DMS153 (cell line): ENCODE results near the gene TOMT.

Source experiments
- DNase-seq: peaks from one replicate; lab custom pipeline; 2025; lab: John Stamatoyannopoulos, UW

TOMT gene

DNA sequence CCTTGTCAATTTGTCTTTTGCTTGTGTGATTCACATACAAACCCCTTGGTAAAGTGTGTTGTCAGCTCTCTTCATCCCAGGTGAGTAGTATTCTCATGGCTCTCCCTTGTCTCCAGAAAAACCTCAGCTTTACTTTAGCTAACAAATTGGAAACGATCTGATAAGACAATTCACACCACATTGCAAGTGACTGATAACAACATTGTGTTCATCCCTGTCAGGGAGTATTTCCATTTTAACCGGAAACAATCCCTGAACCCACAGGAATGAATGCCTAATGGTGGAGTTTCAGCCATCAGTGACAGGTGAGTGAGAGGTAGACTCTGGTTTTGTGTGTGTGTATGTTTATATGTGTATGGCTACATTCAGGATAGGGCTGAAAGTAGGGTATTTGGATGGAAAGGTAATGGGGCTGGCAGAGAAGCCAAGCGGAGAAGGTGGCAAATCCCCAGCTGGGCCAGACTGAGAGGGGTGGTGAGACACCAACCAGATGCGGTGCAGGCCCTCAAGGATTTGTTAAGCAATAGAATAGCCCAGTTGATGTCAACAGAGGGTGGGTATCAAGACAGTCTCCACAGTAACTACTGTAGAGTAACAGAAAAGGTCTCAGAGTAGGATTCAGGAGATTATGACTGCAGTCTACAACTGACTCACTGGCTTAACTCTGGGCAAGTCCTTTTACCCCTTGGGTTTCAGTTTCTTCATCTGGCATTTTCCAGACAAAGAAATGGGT is 17.5 kb upstream of the TOMT start:
- no peak for DNase-seq

DNA sequence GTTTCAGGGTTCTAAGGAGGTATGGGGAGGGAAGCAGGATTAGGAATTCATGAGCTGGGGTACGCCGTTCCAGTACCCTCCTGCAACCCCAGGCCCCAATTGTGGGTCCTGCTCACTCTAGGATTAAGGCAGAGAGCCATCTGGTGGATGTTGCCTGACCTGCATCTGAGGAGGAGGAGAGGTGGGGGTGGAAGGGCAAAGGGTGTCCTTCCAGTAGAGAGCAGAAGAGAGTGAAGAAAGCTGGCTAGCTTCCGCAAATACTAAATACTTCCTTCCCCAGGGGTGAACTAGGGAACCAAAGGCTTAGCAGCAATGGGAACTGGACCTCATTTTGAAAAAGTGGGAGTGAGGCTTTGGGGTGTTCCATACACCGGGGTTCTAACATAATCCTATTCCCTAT is 14.4 kb upstream of the TOMT start:
- DNase-seq, result no peak

DNA sequence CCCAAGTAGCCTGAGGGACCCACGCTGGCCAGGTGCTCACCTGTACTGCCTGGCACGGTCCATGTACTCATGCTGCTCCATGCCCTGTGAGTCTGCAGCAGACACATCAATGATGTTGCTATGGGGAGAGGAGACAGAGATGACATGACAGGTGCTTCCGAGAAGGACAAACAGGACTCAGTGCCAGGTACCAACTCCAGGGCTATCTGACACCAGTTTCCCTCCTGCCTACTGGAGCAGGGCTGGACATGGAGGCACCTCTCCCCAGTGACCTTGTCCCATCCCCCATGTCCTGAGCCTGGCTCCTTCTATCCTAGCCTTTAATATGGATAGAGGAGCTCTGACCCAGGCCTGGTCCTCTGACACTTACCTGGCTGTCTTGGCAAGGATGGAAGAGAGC is 7.0 kb upstream of the TOMT start:
- no peak for DNase-seq

DNA sequence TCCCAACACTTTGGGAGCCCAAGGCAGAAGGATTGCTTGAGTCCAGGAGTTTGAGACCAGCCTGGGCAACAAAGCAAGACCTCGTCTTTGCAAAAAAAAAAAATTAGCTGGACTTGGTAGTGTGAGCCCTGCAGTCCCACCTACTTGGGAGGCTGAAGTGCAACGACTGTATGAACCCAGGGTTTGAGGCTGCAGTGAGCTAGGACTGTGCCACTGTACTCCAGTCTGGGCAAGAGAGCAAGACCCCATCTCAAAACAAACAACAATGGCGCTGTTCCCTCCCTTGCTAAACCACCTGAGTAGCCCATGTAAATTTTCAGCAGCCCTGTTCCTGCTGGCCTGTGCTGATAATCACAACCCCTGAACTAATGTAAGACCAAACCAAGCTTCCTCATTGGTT is 5.7 kb upstream of the TOMT start:
- no peak for DNase-seq

DNA sequence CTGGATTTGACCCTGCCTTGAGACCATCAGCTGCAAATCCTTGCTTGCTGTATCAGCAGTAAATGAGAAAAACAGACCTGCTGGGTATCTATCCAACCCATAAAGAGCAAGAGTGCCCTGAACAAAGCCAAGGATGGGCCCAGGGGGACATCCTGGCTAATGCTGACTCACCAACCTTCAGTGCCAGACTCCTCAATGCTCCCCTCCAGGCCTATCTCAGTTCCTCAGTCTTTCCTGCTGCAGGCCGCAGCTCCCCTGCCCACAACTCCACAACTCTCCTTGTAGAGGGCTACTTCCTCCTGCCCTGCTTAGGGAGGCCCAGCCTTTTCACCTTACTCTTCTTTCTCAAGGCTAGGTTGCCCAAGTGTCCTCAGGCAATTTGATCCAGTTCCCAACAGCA is 5.3 kb upstream of the TOMT start:
- no peak for DNase-seq

DNA sequence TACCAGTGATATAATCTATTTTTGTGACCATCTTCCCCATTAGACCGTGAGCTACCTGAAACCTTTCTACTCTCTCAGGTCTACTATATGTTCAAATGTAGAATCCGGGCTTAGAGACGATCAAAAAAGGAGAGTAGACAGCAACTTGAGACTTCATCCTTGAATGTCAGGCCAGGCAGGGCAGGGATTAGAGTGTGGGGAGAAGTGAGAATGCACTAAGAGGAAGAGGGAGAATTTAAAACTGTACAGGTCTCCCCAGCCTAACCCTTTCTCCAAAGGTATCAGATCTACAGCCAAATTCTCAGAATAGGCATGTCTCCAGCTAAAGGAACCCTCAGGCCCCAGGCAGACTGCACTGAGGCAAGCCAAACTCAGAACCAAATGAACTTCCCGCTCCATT is 3.6 kb upstream of the TOMT start:
- no peak for DNase-seq

- DNase-seq, result no peak
Observed at GRCh38 chr11:72102631-72102945, 3.1 kb upstream of the TOMT start.

- DNase-seq, result peak; percentile 98
Observed at GRCh38 chr11:72102946-72103753, 2.6 kb upstream of the TOMT start, which contains the start of gene LAMTOR1. LAMTOR1 (minus strand) TSS chr11:72103297; CDS start chr11:72103224, 73 bp downstream.

DNA sequence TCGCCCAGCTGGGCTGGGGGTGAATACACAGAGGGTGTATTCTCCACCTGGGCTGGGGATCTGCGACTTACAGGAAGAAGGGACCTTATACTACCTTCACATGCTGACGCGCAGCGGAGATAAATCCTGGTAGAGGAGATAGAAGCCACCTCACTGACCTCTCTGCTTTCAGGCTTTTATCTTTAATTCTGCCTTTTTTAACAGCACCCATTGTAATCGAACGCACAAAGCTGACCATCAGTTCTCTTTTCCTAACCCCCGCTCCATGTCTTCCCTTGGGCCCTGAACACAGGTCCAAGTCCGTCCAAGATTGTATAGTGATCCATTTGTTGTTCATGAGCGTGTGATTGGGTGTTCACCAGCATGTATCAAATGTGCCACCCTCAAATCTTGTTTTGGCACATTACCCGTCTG is 2.0 kb upstream of the TOMT start:
- no peak for DNase-seq

DNA sequence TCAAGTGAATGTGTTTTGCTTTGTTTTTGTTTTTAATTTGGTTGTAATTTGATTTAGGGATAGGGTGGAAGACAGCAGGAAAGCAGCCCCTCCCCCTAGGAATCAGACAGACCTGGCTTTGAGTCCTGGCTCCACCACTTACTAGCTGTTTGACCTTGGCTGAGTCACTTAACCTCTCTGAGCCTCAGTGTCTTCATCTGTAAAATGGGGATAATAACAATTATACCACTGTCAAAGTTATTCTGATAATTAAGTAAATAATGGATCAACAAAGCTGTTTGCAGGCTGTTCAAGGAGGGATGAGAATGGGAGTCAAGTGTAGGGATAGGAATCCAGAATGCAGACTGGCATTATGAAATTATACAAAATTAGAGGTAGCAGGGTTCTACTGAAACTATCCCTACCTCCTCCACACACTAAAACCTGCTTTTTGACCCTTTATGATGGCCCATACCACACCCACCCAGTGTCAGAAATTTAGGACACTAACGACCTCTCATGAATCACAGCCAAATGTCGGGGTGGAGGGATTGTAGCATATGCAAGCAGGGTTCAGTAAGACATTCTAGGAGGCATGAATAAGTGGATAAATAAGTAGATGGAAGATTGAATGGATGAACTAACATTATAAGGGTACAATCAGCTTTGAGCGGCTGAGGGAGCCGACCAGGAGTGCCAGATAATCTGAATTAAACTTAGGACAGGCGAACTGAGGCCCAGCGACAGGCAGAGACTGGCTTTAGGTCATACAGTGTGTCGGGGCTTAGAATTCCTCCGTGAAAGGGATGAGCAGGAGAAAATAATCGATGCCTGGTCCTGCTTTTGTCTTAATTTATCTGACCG is 5.8 kb downstream of the TOMT start:
- DNase-seq, result no peak

GRCh38 chr11:72112143-72112977 is 6.6 kb downstream of the TOMT start, which contains the start of gene ANAPC15:
ANAPC15 (minus strand) TSS chr11:72112695; CDS start chr11:72111276, 1,419 bp downstream.
- peak; percentile 99 for DNase-seq

DNA sequence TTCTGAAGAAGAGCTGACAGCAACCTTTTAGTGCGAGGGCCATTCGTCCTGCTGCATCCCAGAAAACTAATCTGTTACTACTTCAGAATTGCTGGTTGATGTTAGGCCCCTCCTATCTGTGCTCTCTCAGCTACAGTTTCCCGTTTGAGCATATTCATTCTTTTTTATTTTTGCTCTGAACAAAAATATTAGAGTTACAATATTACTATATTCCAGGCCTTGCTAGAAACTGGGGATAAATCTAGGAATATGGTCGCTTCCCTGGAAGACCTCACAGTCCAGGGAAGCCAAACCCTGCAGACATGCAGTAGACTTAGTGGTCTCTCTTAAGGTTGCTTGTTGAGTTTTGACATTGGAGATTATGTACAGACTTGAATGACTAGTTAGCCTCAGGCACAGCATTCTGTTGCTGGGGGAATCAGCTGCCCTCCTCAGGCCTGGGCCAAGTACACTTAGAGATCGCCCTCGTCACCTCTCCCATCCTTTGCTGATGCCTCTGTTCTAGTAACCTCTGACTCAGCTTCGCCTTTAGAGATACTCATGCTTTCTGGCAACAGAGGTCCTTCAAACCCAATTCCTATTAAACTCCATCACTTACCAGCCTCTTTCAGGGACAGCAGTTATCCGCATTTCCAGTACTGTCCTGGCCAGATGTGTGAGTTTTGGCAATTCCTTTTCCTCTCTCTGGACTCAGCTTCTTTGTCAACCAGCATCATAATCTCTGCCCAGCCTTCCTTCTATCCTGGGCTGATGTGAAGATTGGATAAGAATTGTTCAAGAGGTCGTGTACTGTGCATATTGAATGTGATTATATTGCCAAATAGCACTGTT is 7.5 kb downstream of the TOMT start:
- DNase-seq, result no peak

- DNase-seq, result no peak
Observed at GRCh38 chr11:72114570-72114969, 8.8 kb downstream of the TOMT start.

DNA sequence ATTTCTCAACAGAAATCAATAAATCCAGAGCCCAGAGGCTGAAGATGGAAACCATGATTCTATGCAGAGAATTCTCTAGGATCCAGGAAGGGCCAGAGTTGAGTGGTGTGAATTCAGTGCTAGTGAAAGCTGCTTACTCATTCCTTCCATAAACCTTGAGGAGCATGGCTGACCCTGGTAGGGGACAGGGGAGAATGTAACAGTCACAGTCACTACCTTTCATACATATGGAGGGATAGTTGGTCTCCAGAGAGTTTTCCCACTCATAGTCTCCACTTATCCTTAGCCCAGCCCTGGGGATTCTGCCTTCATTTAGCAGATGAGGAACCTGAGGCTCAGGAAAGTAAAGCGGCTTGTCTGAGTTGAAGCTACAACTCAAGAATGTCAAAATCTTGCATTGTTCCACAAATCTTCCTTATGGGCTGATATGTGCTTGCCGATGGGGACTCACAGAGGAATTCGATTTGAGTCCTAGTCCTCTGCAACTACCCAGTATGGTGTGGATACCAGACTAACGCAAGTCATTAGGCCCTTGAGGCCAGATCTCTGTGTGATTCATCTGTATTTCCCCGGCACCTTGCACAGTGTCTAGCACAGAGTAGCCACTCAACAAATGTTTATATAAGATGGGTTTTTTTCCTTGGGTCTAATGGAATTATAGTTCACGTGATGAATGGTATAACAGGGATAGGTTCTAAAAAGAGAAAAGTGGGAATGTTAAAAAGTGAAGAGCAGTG is 10.5 kb downstream of the TOMT start:
- DNase-seq, result no peak

DNA sequence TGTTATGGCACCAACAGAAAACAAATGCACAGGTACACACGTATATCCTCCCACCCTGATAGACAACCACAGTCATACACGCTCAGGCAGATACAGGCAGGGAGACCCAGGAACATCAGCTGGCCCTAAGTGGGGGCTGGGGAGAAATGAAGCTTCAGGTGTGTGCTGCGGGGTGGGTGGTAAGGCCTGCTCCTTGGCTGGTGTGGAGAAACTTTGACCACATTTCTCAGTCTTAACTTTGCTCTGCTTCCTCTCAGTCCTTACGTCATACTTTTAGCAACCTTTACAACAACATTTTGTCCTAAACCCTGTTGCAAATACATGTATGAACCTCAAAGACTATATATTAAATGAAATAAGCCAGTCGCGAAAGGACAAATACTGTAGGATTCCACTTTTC is 13.5 kb downstream of the TOMT start:
- no peak for DNase-seq

DNA sequence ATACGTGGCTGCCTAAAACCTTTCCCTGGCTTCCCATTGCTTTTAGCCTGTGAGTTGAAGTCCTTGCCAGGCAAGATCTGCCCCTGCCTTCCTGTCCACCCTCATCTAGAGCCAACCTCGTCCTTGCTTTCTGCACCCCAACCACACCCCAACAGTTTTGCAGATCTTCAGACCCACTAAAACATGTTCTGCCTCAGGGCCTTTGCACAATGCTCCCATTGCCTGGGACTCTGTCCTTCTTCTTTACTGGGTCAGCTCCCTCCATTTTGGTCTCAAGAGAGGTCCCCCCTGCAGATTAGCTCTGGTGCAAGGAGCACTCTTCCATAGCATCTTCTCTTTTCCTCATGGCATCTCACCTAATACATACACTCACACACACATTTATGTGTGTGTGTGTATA is 15.2 kb downstream of the TOMT start:
- DNase-seq, result no peak

- no peak for DNase-seq
Observed at GRCh38 chr11:72122607-72123006, 16.9 kb downstream of the TOMT start.

- no peak for DNase-seq
Observed at GRCh38 chr11:72123117-72123653, 17.5 kb downstream of the TOMT start.

DNA sequence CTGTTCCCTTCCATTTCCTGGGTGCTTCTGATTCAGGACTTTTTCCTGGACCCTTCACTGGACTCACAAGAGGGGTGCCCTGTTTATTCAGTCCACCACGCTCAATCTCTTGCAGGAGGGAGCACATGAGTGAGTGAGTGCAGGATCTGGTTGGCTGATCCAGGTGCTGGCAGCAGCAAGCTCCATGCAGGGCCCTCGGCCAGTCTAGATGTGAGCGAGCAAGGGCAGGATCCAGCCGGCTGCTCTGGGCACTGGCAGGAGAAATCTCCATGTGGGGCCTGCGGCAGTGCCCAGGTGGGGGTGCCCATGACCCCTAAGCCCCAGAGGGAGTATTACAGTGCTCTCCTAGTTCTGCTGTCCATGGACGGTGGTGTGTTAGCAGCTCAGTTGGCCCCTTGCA is 18.3 kb downstream of the TOMT start:
- DNase-seq, result no peak

DNA sequence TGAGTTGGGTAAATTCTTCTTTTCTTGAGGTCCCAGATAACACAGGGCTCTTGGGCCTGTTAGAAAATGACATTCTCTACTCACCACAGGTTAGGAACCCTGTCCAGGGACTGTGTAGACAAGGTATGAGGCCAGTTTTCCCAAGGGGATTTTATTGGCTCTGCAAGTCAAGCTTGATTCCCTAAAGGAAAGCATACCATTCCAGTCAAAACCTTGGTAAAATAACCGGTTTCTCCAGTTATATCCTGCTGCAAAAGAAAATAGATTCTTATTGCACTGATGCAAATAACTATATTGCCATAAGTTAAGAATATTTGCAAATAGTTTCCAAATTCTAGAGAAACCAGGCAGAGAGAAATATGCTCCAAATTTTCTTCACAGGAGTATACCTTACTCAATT is 20.2 kb downstream of the TOMT start:
- DNase-seq, result no peak
